ENCODE data around the gene UCK1. TPM values are rescaled to one million over a fixed set of nuclear protein-coding genes. Genes with fewer than 3 reads are reported as not detected.

The UCK1 gene
- total and polyA plus RNA-seq, 4 donors, result 24.5 to 45.7 (median 32.0) TPM

DNA sequence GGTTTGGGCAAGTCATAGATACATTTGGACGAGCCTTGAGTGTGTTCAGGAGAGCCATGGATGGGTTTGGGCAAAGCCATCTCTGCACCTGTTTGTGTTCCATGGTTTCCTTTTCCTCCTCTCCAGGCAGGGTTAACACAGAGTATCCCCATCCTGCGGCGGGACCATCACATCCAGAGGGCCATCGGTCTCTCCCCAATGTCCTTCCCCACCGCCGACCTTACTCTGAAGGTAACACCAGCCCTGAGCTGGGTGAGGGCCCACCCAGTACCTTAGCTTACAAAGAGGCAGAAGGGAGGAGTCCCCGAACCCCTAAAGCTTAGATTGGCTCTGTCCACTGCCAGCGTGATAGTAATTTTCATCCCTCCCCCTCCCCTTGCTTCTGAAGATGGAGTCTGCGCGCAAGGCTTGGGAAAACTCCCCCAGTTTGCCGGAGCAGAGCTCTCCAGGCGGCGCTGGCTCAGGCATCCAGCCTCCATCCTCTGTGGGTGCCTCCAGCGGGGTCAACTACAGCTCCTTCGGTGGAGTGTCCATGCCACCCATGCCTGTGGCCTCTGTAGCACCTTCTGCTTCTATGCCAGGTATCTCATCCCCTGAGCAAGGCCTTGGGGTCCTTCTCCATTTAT, 46.4 kb downstream of the UCK1 start:
- Histone ChIP-seq H3K27me3 (ENCODE audit: control insufficient read depth in 1 of 2, insufficient read depth in 2 of 2, low read length in 1 of 2) (no peaks in the 10 kb centered on the region), H3K4me3 (ENCODE audit: low read length in 2 of 2) (no peak overlapping the region), H3K27ac (ENCODE audit: low read depth in 1 of 2, low read length in 2 of 2) (no peak overlapping the region), H3K36me3 (ENCODE audit: control insufficient read depth in 1 of 2, insufficient read depth in 2 of 2, low read length in 1 of 2) (peaks cover 0 to 13% of the 10 kb centered on the region in 2 donors), H3K4me1 (ENCODE audit: control insufficient read depth in 1 of 2, insufficient read depth in 2 of 2, low read length in 2 of 2) (no peaks in the 10 kb centered on the region), H3K9me3 (ENCODE audit: control insufficient read depth, low read length) (no peaks in the 10 kb centered on the region)
- intact Hi-C loops (cut with DNase I), result loop anchor here in 1 of 2 donors (5.0 kb wide), 1 partner anchor 42 kb away; no protein-coding TSS in a partner anchor
- ATAC-seq (ENCODE audit: low FRiP score) (no peak), DNase-seq (peak in 1 of 2 donors; percentile 64)
- WGBS, 2 donors, result 90 to 91% methylated on average over 15 of the region's 15 CpGs

- H3K4me1 ChIP-seq (ENCODE audit: control insufficient read depth in 1 of 2, insufficient read depth in 2 of 2, low read length in 2 of 2), result no peaks in the 10 kb centered on the region
- H3K27ac ChIP-seq (ENCODE audit: low read depth in 1 of 2, low read length in 2 of 2), result no peak overlapping the region
- 80 to 87% methylated on average over 7 of the region's 7 CpGs for WGBS, 2 donors
- intact Hi-C loops (cut with DNase I), result no loop called here
- DNase-seq (peak in 1 of 2 donors; percentile 10), ATAC-seq (ENCODE audit: low FRiP score) (no peak)
- H3K27me3 ChIP-seq (ENCODE audit: control insufficient read depth in 1 of 2, insufficient read depth in 2 of 2, low read length in 1 of 2), result no peaks in the 10 kb centered on the region
- no peaks in the 10 kb centered on the region for H3K9me3 ChIP-seq (ENCODE audit: control insufficient read depth, low read length)
- H3K36me3 ChIP-seq (ENCODE audit: control insufficient read depth in 1 of 2, insufficient read depth in 2 of 2, low read length in 1 of 2), result peaks cover 0 to 15% of the 10 kb centered on the region in 2 donors
- H3K4me3 ChIP-seq (ENCODE audit: low read length in 2 of 2), result no peak overlapping the region
Measured at GRCh38 chr9:131484051-131484445, 47.0 kb downstream of the UCK1 start.

GRCh38 chr9:131483319-131484050, 47.6 kb downstream of the UCK1 start:
- no peaks in the 10 kb centered on the region for H3K4me1 ChIP-seq (ENCODE audit: control insufficient read depth in 1 of 2, insufficient read depth in 2 of 2, low read length in 2 of 2)
- H3K27me3 ChIP-seq (ENCODE audit: control insufficient read depth in 1 of 2, insufficient read depth in 2 of 2, low read length in 1 of 2), result no peaks in the 10 kb centered on the region
- H3K9me3 ChIP-seq (ENCODE audit: control insufficient read depth, low read length), result no peaks in the 10 kb centered on the region
- DNase-seq (peak in 1 of 2 donors; percentile 56), ATAC-seq (ENCODE audit: low FRiP score) (no peak)
- H3K4me3 ChIP-seq (ENCODE audit: low read length in 2 of 2), result no peak overlapping the region
- intact Hi-C loops (cut with DNase I), result no loop called here
- H3K36me3 ChIP-seq (ENCODE audit: control insufficient read depth in 1 of 2, insufficient read depth in 2 of 2, low read length in 1 of 2), result peaks cover 0 to 11% of the 10 kb centered on the region in 2 donors
- no peak overlapping the region for H3K27ac ChIP-seq (ENCODE audit: low read depth in 1 of 2, low read length in 2 of 2)
- WGBS, 2 donors, result 60 to 61% methylated on average over 9 of the region's 9 CpGs

- Histone ChIP-seq H3K27ac (ENCODE audit: low read depth in 1 of 2, low read length in 2 of 2) (no peak overlapping the region), H3K4me3 (ENCODE audit: low read length in 2 of 2) (no peak overlapping the region), H3K9me3 (ENCODE audit: control insufficient read depth, low read length) (no peaks in the 10 kb centered on the region), H3K36me3 (ENCODE audit: control insufficient read depth in 1 of 2, insufficient read depth in 2 of 2, low read length in 1 of 2) (peaks cover 0 to 11% of the 10 kb centered on the region in 2 donors), H3K27me3 (ENCODE audit: control insufficient read depth in 1 of 2, insufficient read depth in 2 of 2, low read length in 1 of 2) (no peaks in the 10 kb centered on the region), H3K4me1 (ENCODE audit: control insufficient read depth in 1 of 2, insufficient read depth in 2 of 2, low read length in 2 of 2) (no peaks in the 10 kb centered on the region)
- intact Hi-C loops (cut with DNase I), result no loop called here
- DNase-seq, result peak in 1 of 2 donors; percentile 75
- 79 to 81% methylated on average over 24 of the region's 24 CpGs for WGBS, 2 donors
- no peak for ATAC-seq (ENCODE audit: low FRiP score)
Measured at GRCh38 chr9:131482343-131483006, 48.6 kb downstream of the UCK1 start.

GRCh38 chr9:131481441-131482342, 49.4 kb downstream of the UCK1 start:
- no peak for ATAC-seq (ENCODE audit: low FRiP score)
- H3K4me3 ChIP-seq (ENCODE audit: low read length in 2 of 2), result no peak overlapping the region
- H3K27ac ChIP-seq (ENCODE audit: low read depth in 1 of 2, low read length in 2 of 2), result no peak overlapping the region
- 79 to 80% methylated on average over 19 of the region's 19 CpGs for WGBS, 2 donors
- no peaks in the 10 kb centered on the region for H3K27me3 ChIP-seq (ENCODE audit: control insufficient read depth in 1 of 2, insufficient read depth in 2 of 2, low read length in 1 of 2)
- H3K4me1 ChIP-seq (ENCODE audit: control insufficient read depth in 1 of 2, insufficient read depth in 2 of 2, low read length in 2 of 2), result no peaks in the 10 kb centered on the region
- intact Hi-C loops (cut with DNase I), result no loop called here
- H3K9me3 ChIP-seq (ENCODE audit: control insufficient read depth, low read length), result no peaks in the 10 kb centered on the region
- H3K36me3 ChIP-seq (ENCODE audit: control insufficient read depth in 1 of 2, insufficient read depth in 2 of 2, low read length in 1 of 2), result peaks cover 0 to 11% of the 10 kb centered on the region in 2 donors
- peak in 1 of 2 donors; percentile 64 for DNase-seq

GRCh38 chr9:131480258-131480657, 50.8 kb downstream of the UCK1 start:
- H3K4me3 ChIP-seq (ENCODE audit: low read length in 2 of 2), result no peak overlapping the region
- no peaks in the 10 kb centered on the region for H3K27me3 ChIP-seq (ENCODE audit: control insufficient read depth in 1 of 2, insufficient read depth in 2 of 2, low read length in 1 of 2)
- H3K4me1 ChIP-seq (ENCODE audit: control insufficient read depth in 1 of 2, insufficient read depth in 2 of 2, low read length in 2 of 2), result no peaks in the 10 kb centered on the region
- 87 to 88% methylated on average over 1 of the region's 1 CpG for WGBS, 2 donors
- ATAC-seq (ENCODE audit: low FRiP score) (no peak), DNase-seq (no peak)
- H3K27ac ChIP-seq (ENCODE audit: low read depth in 1 of 2, low read length in 2 of 2), result no peak overlapping the region
- intact Hi-C loops (cut with DNase I), result no loop called here
- H3K9me3 ChIP-seq (ENCODE audit: control insufficient read depth, low read length), result no peaks in the 10 kb centered on the region
- H3K36me3 ChIP-seq (ENCODE audit: control insufficient read depth in 1 of 2, insufficient read depth in 2 of 2, low read length in 1 of 2), result peaks cover 0 to 13% of the 10 kb centered on the region in 2 donors

- H3K27ac ChIP-seq (ENCODE audit: low read depth in 1 of 2, low read length in 2 of 2), result no peak overlapping the region
- peaks cover 0 to 13% of the 10 kb centered on the region in 2 donors for H3K36me3 ChIP-seq (ENCODE audit: control insufficient read depth in 1 of 2, insufficient read depth in 2 of 2, low read length in 1 of 2)
- intact Hi-C loops (cut with DNase I), result loop anchor here (5.0 to 10.0 kb wide), 3 partner anchors 102 to 127 kb away; no protein-coding TSS in a partner anchor
- WGBS, 2 donors, result 87% methylated on average over 10 of the region's 10 CpGs
- H3K4me1 ChIP-seq (ENCODE audit: control insufficient read depth in 1 of 2, insufficient read depth in 2 of 2, low read length in 2 of 2), result no peaks in the 10 kb centered on the region
- DNase-seq, result no peak
- no peaks in the 10 kb centered on the region for H3K27me3 ChIP-seq (ENCODE audit: control insufficient read depth in 1 of 2, insufficient read depth in 2 of 2, low read length in 1 of 2)
- H3K4me3 ChIP-seq (ENCODE audit: low read length in 2 of 2), result no peak overlapping the region
- no peaks in the 10 kb centered on the region for H3K9me3 ChIP-seq (ENCODE audit: control insufficient read depth, low read length)
- no peak for ATAC-seq (ENCODE audit: low FRiP score)
Measured at GRCh38 chr9:131478911-131479310, 52.2 kb downstream of the UCK1 start.

- Histone ChIP-seq H3K27ac (ENCODE audit: low read depth in 1 of 2, low read length in 2 of 2) (no peak overlapping the region), H3K4me3 (ENCODE audit: low read length in 2 of 2) (no peak overlapping the region), H3K36me3 (ENCODE audit: control insufficient read depth in 1 of 2, insufficient read depth in 2 of 2, low read length in 1 of 2) (peaks cover 0 to 10% of the 10 kb centered on the region in 2 donors), H3K27me3 (ENCODE audit: control insufficient read depth in 1 of 2, insufficient read depth in 2 of 2, low read length in 1 of 2) (no peaks in the 10 kb centered on the region), H3K4me1 (ENCODE audit: control insufficient read depth in 1 of 2, insufficient read depth in 2 of 2, low read length in 2 of 2) (no peaks in the 10 kb centered on the region), H3K9me3 (ENCODE audit: control insufficient read depth, low read length) (no peaks in the 10 kb centered on the region)
- WGBS, 2 donors, result 41 to 42% methylated on average over 12 of the region's 12 CpGs
- ATAC-seq (ENCODE audit: low FRiP score) (no peak), DNase-seq (peak in 1 of 2 donors; percentile 82)
- intact Hi-C loops (cut with DNase I), result loop anchor here (5.0 to 10.0 kb wide), 3 partner anchors 101 to 126 kb away; no protein-coding TSS in a partner anchor
Measured at GRCh38 chr9:131478421-131478868, 52.6 kb downstream of the UCK1 start.

All from aorta (tissue), 5 donors.